ENCODE data around the gene TPCN2. TPM values are rescaled to one million over a fixed set of nuclear protein-coding genes. Genes with fewer than 3 reads are reported as not detected.

Gene TPCN2
- total RNA-seq, 1 donor from 2014 or later = 8.6 TPM

- DNase-seq = no peak
Observed at GRCh38 chr11:69058511-69059270, 10.0 kb downstream of the TPCN2 start.

GRCh38 chr11:69059429-69059828, 10.7 kb downstream of the TPCN2 start:
- DNase-seq = no peak

GRCh38 chr11:69059985-69060384, 11.3 kb downstream of the TPCN2 start:
- no peak for DNase-seq

GRCh38 chr11:69060806-69061712, 12.3 kb downstream of the TPCN2 start:
- DNase-seq = no peak

GRCh38 chr11:69061713-69062053, 13.0 kb downstream of the TPCN2 start:
- no peak for DNase-seq

GRCh38 chr11:69062169-69062855, 13.6 kb downstream of the TPCN2 start:
- DNase-seq = no peak

- DNase-seq = no peak
Observed at GRCh38 chr11:69062873-69063651, 14.3 kb downstream of the TPCN2 start.

- DNase-seq = no peak
Observed at GRCh38 chr11:69063652-69064260, 15.0 kb downstream of the TPCN2 start.

- no peak for DNase-seq
Observed at GRCh38 chr11:69064394-69064957, 15.7 kb downstream of the TPCN2 start.

GRCh38 chr11:69065147-69065710, 16.5 kb downstream of the TPCN2 start:
- DNase-seq = no peak

GRCh38 chr11:69066122-69067112, 17.7 kb downstream of the TPCN2 start:
- no peak for DNase-seq

- DNase-seq = no peak
Observed at GRCh38 chr11:69067200-69067599, 18.5 kb downstream of the TPCN2 start.

GRCh38 chr11:69071086-69071800, 22.5 kb downstream of the TPCN2 start:
- no peak for DNase-seq

- no peak for DNase-seq
Observed at GRCh38 chr11:69071956-69072355, 23.2 kb downstream of the TPCN2 start.

GRCh38 chr11:69073469-69073868, 24.7 kb downstream of the TPCN2 start:
- no peak for DNase-seq

GRCh38 chr11:69074375-69075140, 25.8 kb downstream of the TPCN2 start:
- DNase-seq = no peak

GRCh38 chr11:69075421-69076128, 26.8 kb downstream of the TPCN2 start:
- DNase-seq = no peak
